HG03442 (cell line): ENCODE data around the gene STRADA.

Source experiments
- ATAC-seq: cut with Tn5 transposase; IDR thresholded peaks from one replicate; pipeline ENCODE4 v1.9.1; 2021; ENCODE audit warnings: mild to moderate bottlenecking, moderate library complexity; ENCODE audit not compliant: unreplicated experiment

Gene STRADA

DNA sequence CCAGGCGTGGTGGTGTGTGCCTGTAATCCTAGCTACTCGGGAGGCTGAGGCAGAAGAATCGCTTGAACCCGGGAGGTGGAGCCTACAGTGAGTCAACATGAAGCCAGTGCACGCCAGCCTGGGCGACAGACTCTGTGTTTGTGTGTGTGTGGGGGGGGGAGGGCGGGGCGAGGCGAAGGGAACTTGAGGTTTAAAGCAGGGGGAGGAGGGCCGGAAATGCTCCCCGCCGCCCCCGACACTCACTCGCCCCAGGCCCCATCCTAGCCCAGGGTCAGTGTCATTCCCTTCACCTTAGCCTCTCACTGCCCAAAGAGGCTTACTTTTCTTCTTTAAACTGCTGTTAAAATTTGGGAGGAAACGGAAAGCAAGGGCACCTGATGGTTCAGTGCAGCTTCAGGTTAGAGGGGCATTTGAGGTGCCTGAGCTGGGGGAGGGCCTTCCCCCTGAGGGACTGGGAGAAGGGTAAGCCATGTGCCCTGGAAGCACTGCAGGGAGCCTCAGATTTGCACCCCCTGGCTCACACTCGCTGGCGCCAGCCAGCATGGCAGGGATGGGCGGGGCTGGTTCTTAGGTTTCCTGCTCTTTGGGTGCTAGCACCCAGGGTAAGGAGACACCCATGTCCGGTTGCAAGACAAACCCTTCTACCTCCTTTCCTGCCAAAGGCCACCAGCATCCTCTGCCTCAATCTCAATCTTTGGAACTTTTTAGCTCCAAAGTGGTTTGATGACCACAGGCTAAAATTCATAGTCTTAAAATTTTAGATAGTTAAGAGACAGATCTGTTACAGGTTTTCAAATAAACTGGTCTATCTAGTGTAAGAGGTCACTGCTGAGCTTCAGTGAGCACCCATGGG is 39.5 kb downstream of the STRADA start:
- ATAC-seq, result no peak

DNA sequence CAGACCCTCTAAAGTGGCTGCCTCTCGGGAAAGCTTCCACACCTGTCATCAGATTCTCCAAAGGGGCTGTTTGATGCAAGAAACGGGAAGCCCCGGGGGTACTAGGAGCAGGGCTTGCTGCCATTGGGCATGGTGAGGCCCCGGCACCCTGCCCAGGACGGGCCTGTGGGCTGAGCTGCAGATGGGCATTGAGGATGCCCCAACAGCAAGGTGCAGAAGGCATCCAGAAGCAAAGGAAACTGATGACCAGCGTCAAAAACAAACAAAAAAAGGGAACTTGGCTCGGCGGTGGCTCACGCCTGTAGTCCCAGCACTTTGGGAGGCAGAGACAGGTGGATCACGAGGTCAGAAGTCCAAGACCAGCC is 40.2 kb downstream of the STRADA start:
- ATAC-seq, result no peak

- peak; percentile 9 for ATAC-seq
These were observed 40.8 kb downstream of the STRADA start for GRCh38 chr17:63700528-63701455.

DNA sequence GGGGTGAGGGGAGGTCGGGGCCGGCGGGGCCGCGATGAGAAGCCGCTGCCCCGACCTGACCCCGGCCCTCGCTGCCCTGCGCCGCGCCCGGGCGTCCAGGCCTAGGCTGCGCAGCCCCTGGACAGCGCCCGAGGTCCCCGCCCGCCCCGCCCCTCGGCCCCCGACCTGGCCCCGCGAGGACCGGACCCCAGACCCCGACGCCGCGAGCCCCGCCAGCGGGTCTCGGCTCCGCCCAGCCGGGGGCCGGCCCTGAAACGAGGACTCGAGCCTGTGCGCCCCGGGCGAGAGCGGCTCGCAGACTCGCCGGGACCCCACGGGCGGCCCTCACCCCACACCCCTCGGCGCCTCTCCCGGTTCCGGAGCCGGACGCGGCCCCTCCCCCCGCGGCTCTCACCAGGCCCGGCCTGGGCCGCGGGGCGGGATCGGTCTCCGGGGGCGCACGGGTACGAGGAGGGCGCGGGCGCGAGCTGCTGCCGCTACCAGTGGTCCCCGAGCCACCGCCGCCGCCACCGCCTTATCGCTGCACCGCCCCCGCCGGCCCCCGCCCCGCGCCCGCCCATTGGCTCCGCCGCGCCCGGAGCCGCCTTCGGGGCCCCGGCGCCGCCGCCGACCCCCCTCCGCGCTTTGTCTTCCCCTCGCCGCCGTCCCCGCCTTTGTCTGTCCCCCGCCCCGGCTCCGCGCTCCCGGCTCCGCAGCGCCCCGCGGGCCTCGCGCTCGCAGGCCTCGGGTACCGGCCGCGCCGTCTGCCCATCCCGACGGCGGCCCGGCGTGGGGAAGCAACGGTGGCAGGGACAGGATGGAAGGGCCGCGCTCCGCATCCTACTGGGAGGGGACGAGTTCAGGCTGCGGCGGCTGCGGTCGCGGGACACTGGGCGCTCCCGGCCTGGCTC is 41.7 kb downstream of the STRADA start, which contains the start of gene LIMD2:
TSS of gene LIMD2 (minus strand) at position 488 of the 890 bp plus-strand sequence. CDS start 827 bp downstream, outside the sequence.
- ATAC-seq, result peak; percentile 12

DNA sequence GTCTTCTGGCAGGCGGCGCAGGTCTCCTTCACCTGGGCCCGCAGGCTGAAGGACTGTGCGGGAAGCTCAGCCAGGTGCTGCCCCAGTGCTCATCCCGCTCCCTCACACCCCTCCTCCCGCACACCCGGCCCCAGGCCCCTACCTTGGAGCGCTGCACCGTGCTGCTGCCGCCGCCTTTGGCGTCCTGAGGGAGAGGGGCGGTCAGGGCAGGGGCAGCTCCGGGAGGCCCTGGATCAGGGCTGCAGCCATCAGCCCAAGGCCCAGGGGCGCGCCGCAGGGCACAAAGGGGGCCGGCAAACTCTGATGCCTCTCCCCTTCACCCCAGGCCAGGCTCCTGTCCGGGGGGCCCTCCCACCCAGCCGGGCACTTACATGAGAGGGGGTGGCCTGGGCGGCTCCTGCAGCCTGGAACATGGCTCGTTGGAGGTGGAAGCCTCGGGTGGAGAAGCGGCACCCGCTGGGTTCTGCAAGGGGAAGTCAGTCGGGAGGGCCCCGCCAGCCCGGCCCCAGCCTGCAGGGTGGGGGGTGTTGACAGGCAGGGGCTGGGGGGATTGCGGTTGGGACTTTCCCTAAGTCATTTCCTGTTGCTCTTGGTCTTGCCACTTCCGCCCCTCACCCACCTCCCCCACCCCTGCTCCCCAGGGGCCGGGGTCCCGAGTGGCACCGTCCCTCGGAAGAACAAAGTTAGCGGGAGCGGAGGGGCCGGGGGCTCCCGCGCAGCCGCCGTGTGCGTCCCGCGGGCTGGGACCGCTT is 42.5 kb downstream of the STRADA start:
- peak; percentile 14 for ATAC-seq

- no peak for ATAC-seq
These were observed 43.2 kb downstream of the STRADA start for GRCh38 chr17:63698381-63698885.

GRCh38 chr17:63697341-63698286 is 44.0 kb downstream of the STRADA start:
- no peak for ATAC-seq

- no peak for ATAC-seq
These were observed 45.1 kb downstream of the STRADA start for GRCh38 chr17:63696381-63696961.

- ATAC-seq, result no peak
These were observed 45.7 kb downstream of the STRADA start for GRCh38 chr17:63695889-63696288.

DNA sequence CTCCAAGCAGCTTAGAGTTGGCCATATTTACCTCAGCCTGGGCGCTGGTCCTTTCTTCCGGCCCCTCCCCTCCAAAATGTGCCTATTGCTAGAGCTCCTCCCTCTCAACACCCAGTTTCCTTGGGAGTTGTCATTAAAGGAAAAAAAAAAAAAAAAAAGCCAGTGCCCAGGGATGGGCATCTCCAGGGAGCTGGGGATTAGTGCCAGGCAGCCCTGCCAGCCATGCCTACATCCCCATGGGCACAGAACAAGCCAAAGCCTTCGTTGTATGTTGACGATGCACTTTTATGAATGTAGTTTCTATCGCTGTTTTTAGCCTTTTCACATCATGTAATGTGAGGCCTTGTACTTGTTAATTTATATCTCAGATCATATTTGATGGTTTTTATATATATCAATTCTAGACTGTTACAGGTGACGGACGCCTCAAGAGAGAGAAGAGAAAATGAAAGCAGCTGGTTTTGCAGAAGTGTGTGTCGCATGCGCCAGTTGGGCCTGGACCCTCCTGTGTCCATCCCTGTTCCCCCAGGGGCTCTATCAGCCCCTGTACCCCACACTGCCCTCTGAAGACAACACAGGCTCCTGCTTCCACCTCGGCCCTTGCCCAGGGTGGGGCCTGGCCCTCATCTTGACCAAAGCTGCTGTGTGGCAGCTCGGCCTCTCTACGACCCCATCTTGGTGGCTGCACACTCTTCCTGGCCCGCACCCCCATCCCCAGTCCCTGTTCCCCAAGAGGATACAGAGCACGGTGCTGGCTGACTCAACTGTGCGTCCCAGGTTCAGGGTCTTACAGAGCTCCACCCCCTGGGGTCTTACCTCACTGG is 46.4 kb downstream of the STRADA start:
- no peak for ATAC-seq

DNA sequence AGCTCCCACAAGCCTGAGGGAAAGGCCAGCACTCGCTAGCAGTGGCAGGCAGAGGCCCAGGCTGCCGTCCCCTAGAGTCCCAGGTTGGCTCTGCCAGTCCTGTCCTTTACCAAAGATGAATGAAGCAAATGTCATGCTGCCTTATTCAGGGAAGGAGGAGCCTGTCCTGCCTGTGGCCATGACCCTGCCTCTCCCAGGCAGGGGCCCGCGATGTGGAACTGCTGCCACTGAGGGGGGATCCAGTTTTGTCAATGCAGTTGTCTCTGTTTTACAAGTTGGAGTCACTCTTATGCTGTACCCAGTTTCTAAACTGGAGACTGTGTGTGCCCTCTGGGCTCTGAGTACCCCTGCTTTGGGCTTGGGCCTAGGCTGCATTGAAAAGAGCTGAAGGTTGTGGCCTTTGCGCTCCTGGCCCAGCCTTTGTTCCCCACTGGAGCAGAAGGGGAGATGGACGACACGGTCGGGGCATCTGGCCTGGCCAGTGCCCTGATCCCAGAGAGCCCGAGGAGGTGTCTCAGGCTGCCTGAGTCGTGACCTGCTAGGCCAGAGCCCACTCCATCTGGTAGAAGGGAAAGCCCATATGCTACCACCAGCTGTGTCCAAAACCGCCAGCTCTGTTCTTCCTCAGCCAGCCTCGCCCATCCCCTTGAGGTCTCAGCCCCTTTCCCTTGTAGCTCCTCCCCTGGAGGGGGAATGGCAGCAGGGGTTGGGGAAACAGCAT is 47.2 kb downstream of the STRADA start:
- ATAC-seq, result no peak

DNA sequence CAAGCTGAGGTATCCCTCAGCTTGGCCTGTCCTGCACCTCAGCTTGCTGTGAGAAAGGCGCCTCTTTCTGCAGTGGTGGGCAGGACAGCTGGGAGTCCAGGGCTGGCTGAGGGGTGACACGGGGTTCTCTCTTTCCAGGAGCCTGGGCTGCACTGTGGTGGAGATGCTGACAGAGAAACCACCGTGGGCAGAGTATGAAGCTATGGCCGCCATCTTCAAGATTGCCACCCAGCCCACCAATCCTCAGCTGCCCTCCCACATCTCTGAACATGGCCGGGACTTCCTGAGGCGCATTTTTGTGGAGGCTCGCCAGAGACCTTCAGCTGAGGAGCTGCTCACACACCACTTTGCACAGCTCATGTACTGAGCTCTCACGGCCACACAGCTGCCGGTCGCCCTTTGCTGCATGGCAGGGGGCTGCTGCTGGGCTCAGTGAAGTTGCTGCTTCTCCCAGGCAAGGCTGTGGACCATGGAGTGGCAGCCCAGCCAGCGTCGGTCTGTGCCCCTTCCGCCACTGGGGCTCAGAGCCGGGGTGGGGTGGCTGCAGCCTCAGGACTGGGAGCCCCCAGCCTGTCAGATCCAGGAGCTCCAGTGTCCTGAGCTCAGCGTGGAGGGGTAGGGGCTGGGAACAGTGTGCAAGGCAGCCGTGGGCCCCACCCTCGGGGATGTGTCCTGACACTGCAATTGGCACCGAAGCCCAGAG is 48.0 kb downstream of the STRADA start:
- no peak for ATAC-seq

DNA sequence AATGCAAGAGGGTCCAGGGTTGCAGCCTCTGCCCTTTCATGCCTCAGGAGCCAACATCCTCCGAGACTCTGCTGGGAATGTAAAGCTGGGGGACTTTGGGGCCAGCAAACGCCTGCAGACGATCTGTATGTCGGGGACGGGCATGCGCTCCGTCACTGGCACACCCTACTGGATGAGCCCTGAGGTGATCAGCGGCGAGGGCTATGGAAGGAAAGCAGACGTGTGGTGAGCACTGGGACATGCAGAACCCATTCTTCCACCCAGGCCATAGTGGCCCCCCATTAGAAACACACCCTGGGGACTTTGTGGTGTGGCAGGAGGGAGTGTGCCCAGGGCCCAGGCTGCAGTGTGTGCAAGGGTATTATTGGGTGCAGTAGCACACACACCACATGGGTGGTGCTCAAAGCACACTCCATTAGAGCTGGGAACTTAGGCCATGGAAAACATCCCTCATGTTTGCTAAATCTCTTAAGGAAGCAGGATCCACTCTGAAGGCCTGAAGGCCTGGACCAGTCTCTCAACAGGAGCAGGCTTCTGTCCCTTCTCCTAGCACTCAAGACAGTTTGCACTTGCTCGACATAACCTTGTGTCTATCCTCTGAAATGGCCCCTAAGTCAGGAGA is 49.3 kb downstream of the STRADA start:
- no peak for ATAC-seq

DNA sequence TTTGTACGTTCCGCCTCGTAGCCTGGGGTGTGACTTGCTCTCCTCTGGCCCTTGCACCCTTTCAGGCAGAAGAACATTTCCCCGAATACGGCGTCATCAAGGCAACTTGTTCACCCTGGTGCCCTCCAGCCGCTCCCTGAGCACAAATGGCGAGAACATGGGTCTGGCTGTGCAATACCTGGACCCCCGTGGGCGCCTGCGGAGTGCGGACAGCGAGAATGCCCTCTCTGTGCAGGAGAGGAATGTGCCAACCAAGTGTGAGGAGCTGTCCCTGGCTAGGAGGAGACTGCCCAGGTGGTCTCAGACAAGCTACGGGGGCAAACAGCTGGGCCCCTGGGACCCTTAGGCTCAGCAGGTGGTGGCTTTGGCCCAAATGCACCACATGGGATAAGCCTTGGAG is 52.1 kb downstream of the STRADA start:
- ATAC-seq, result no peak

- no peak for ATAC-seq
These were observed 53.1 kb downstream of the STRADA start for GRCh38 chr17:63688396-63689020.
